Smooth muscle cell (in vitro differentiated cells): ENCODE results near the gene ATOH8. TPM values are rescaled to one million over a fixed set of nuclear protein-coding genes. Genes with fewer than 3 reads are reported as not detected.

ENCODE experiments used
- DNase-seq: peaks from one replicate; lab custom pipeline; 2025; ENCODE audit not compliant: unreplicated experiment; lab: John Stamatoyannopoulos, UW
- H2AFZ ChIP-seq: fragments of 200-600 bp; sonication (generic); 2 replicates; pipeline ENCODE4 v1.6.0; 2016; ENCODE audit warnings: antibody characterized with exemption, low read depth, mild to moderate bottlenecking
- H3F3A ChIP-seq: fragments of 200-600 bp; sonication (generic); 2 replicates; pipeline ENCODE4 v1.6.0; 2017; ENCODE audit warnings: antibody characterized with exemption, low read depth
- H3K27ac ChIP-seq: fragments of 200-600 bp; sonication (generic); 2 replicates; pipeline ENCODE4 v1.5.1; 2016; ENCODE audit warnings: low read depth, mild to moderate bottlenecking
- H3K27me3 ChIP-seq: fragments of 200-600 bp; sonication (generic); 2 replicates; pipeline ENCODE4 v1.6.1; 2016; ENCODE audit warnings: low read depth, mild to moderate bottlenecking
- H3K36me3 ChIP-seq: fragments of 200-600 bp; sonication (generic); 2 replicates; pipeline ENCODE4 v1.5.1; 2016; ENCODE audit warnings: low read depth
- H3K4me1 ChIP-seq: fragments of 200-600 bp; sonication (generic); 2 replicates; pipeline ENCODE4 v1.5.1; 2016; ENCODE audit warnings: low read depth
- H3K4me2 ChIP-seq: fragments of 200-600 bp; sonication (generic); 2 replicates; pipeline ENCODE4 v1.6.0; 2016; ENCODE audit warnings: mild to moderate bottlenecking
- H3K4me3 ChIP-seq: fragments of 200-600 bp; sonication (generic); 2 replicates; pipeline ENCODE4 v1.5.1; 2016; ENCODE audit warnings: mild to moderate bottlenecking
- H3K79me2 ChIP-seq: fragments of 200-600 bp; sonication (generic); 2 replicates; pipeline ENCODE4 v1.6.0; 2016; ENCODE audit warnings: low read depth, mild to moderate bottlenecking
- H3K9ac ChIP-seq: fragments of 200-600 bp; sonication (generic); 2 replicates; pipeline ENCODE4 v1.6.0; 2016; ENCODE audit warnings: low read depth
- H3K9me3 ChIP-seq: fragments of 200-600 bp; sonication (generic); replicated peaks from 2 replicates; pipeline ENCODE4 v1.5.1; 2016; ENCODE audit warnings: low read depth
- H4K20me1 ChIP-seq: fragments of 200-600 bp; sonication (generic); 2 replicates; pipeline ENCODE4 v1.6.0; 2016; ENCODE audit warnings: low read depth
- CTCF ChIP-seq: fragments of 200-600 bp; sonication (generic); IDR thresholded peaks from 2 replicates; pipeline ENCODE4 v1.5.1; 2017; ENCODE audit warnings: borderline replicate concordance, mild to moderate bottlenecking, antibody characterized with exemption; ENCODE audit not compliant: insufficient read depth, poor library complexity, severe bottlenecking
- WGBS: methylation state at CpG from one replicate; pipeline ENCODE4 v1.1.7; 2016; ENCODE audit warnings: low lambda C conversion rate; 5-methylcytosine and 5-hydroxymethylcytosine counted together
- polyA plus RNA-seq: library from polyadenylated mRNA; unstranded; fragments of >200 nt; fragmentation: Nextera tagmentation; extraction: Ambion mirVana; gene quantifications from 2 replicates; pipeline ENCODE4 v1.2.1, GENCODE V29; 2016
- total RNA-seq: library from RNA; depleted of rRNA; stranded (reverse); fragments of >200 nt; gene quantifications from 2 replicates; pipeline ENCODE4 v1.2.3, GENCODE V29; 2014

The ATOH8 gene
- total and polyA plus RNA-seq, 2 experiments from 2014 or later: 5.2 to 6.5 TPM

DNA sequence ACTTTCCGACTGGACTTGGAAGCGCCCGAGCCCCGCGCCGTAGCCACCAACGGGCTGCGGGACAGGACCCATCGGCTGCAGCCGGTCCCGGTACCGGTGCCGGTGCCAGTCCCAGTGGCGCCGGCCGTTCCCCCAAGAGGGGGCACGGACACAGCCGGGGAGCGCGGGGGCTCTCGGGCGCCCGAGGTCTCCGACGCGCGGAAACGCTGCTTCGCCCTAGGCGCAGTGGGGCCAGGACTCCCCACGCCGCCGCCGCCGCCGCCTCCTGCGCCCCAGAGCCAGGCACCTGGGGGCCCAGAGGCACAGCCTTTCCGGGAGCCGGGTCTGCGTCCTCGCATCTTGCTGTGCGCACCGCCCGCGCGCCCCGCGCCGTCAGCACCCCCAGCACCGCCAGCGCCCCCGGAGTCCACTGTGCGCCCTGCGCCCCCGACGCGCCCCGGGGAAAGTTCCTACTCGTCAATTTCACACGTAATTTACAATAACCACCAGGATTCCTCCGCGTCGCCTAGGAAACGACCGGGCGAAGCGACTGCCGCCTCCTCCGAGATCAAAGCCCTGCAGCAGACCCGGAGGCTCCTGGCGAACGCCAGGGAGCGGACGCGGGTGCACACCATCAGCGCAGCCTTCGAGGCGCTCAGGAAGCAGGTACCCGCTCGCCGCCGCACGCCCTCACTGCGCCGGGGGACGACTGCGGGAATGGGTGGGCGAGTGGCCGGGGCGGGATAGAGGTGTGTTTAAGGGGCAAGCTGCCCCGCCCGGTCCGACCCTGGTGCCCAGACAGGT, 713 bp downstream of the ATOH8 start:
- Histone ChIP-seq H4K20me1 (peaks cover 43% of the 10 kb centered on the region), H3K79me2 (peaks cover 14% of the 10 kb centered on the region), H3K9ac (no peak overlapping the region), H2AFZ (peak overlapping the region; percentile 89), H3K9me3 (no peaks in the 10 kb centered on the region), H3K4me3 (peak overlapping the region; percentile 66), H3K27me3 (peaks cover 23% of the 10 kb centered on the region), H3K27ac (no peak overlapping the region), H3F3A (no peaks in the 10 kb centered on the region), H3K36me3 (no peaks in the 10 kb centered on the region), H3K4me1 (peaks cover 11% of the 10 kb centered on the region), H3K4me2 (peak overlapping the region; percentile 98)
- 1% methylated on average over 58 of the region's 93 CpGs for WGBS
- TF ChIP-seq CTCF: no peak
- DNase-seq: no peak

- Histone ChIP-seq H3K27ac (no peak overlapping the region), H4K20me1 (peaks cover 48% of the 10 kb centered on the region), H2AFZ (no peak overlapping the region), H3K4me1 (peaks cover 11% of the 10 kb centered on the region), H3K27me3 (peaks cover 23% of the 10 kb centered on the region), H3K79me2 (peaks cover 14% of the 10 kb centered on the region), H3K4me3 (peak overlapping the region; percentile 66), H3K9ac (no peak overlapping the region), H3K4me2 (peak overlapping the region; percentile 98), H3K9me3 (no peaks in the 10 kb centered on the region), H3K36me3 (no peaks in the 10 kb centered on the region), H3F3A (no peaks in the 10 kb centered on the region)
- TF ChIP-seq CTCF: no peak
- 8% methylated on average over 33 of the region's 33 CpGs for WGBS
- no peak for DNase-seq
Measured at GRCh38 chr2:85755122-85756027, 1.6 kb downstream of the ATOH8 start.

DNA sequence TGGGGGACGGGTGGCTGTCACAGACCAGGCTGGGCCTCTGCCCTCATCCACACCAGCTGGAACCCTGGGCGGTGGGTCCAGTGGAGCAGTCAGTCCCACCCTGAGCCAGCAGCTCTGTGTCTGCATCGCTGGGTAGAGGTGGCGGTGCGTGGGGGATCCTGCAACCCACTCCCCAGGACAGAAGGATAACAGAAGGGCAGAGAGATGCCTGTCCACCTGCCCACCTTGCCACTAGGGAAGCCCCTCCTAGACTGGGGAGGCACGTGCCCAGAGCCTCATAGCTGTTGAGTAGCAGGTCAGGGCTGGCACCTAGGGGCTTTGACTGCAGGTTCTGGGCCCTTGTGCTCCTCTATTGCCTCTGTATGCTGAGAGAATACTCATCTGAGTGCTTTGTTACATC, 2.4 kb downstream of the ATOH8 start:
- DNase-seq: no peak
- TF ChIP-seq CTCF: no peak
- Histone ChIP-seq H3K4me3 (no peak overlapping the region), H3K9ac (no peak overlapping the region), H2AFZ (no peak overlapping the region), H3K9me3 (no peaks in the 10 kb centered on the region), H3K4me1 (peaks cover 11% of the 10 kb centered on the region), H3K79me2 (peaks cover 14% of the 10 kb centered on the region), H3K36me3 (no peaks in the 10 kb centered on the region), H3F3A (no peaks in the 10 kb centered on the region), H3K27me3 (peaks cover 23% of the 10 kb centered on the region), H3K27ac (no peak overlapping the region), H3K4me2 (peak overlapping the region; percentile 98), H4K20me1 (peaks cover 53% of the 10 kb centered on the region)
- WGBS: 89% methylated on average over 5 of the region's 6 CpGs
